GM10266 (cell line): Measurements from ENCODE around the gene FOLR2.

ENCODE experiments used
- DNase-seq: peaks from one replicate; pipeline ENCODE4 v3.0.0; 2012; ENCODE audit errors: extremely low spot score
- TF ChIP-seq, protein P1 (sequence below): IDR thresholded peaks from 2 replicates; pipeline ENCODE4 v1.5.1; 2012; ENCODE audit warnings: mild to moderate bottlenecking, low read depth; ENCODE audit not compliant: control insufficient read depth, insufficient read depth; ENCODE audit errors: missing control alignments

FOLR2 gene

GRCh38 chr11:72241291-72241781 lies 24.7 kb downstream of the FOLR2 start:
- no peak for DNase-seq
- TF ChIP-seq, protein P1, sequence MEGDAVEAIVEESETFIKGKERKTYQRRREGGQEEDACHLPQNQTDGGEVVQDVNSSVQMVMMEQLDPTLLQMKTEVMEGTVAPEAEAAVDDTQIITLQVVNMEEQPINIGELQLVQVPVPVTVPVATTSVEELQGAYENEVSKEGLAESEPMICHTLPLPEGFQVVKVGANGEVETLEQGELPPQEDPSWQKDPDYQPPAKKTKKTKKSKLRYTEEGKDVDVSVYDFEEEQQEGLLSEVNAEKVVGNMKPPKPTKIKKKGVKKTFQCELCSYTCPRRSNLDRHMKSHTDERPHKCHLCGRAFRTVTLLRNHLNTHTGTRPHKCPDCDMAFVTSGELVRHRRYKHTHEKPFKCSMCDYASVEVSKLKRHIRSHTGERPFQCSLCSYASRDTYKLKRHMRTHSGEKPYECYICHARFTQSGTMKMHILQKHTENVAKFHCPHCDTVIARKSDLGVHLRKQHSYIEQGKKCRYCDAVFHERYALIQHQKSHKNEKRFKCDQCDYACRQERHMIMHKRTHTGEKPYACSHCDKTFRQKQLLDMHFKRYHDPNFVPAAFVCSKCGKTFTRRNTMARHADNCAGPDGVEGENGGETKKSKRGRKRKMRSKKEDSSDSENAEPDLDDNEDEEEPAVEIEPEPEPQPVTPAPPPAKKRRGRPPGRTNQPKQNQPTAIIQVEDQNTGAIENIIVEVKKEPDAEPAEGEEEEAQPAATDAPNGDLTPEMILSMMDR: no peak

DNA sequence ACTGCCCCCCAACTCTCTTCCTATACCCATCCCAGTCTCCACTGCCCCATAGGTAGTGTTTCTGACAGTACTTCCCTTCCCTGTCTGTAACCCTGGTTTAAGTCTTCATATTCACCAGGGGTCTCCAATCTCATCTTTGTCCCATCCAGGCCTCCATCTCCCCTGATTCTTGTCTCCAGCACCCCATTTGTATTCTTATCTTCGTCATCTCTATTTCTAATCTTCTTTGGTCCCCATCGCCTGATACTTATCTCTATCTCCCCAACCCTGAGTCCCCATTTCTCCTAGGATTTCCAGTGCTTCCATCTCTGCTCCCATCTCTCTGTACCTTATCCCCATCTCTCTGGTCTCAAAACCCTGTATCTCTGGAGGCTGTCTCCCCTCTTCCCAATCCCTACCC lies 25.5 kb downstream of the FOLR2 start:
- TF ChIP-seq, protein P1: no peak
- DNase-seq: no peak

DNA sequence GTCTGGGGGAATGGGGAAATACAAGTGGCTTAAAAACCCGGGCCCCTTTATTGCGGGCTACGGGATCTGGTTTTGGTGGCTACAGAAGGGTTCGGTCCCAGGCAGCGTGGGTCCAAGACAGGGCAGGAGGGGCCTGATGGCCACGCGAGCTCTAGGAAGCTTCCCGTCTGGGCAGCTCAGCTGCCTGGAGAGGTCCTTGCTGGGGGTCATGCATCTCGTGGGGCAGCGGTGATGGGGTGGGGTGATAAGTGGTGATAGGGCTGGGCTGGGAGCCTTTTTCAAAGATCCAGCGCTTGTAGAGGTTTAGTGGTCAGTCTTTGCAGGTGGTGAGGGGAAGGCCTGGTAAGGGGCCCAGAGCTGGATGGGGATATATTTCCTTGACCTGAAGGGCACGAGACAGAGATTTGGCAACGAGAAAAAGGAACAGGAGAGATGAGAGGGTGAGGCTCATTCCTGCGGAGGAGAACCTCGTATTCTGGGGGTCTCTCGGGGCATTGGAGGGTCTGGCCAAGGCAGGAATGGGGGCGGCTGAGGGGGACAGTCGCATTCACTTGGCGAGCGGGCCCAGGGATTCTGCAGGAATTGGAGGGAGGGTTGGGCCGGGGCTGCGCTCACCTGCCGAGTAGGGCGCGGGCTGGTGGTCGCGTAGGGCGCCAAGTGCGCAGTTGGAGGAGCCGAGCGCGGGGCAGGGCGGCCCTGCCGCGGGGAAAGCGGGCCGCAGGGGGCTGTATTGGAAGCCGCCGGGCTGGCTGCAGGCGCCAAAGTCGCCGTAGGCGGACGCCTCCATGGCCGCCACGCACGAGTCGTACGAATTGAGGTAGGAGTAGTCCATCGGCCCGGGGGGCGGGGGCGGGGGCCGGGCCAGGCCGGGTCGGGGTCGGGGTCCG lies 26.8 kb downstream of the FOLR2 start:
- no peak for DNase-seq
- TF ChIP-seq, protein P1: no peak

GRCh38 chr11:72244060-72244360 lies 27.4 kb downstream of the FOLR2 start, which contains the start of gene PHOX2A:
PHOX2A (minus strand) TSS chr11:72244176; CDS start chr11:72244004, 172 bp downstream.
- TF ChIP-seq, protein P1: no peak
- no peak for DNase-seq

DNA sequence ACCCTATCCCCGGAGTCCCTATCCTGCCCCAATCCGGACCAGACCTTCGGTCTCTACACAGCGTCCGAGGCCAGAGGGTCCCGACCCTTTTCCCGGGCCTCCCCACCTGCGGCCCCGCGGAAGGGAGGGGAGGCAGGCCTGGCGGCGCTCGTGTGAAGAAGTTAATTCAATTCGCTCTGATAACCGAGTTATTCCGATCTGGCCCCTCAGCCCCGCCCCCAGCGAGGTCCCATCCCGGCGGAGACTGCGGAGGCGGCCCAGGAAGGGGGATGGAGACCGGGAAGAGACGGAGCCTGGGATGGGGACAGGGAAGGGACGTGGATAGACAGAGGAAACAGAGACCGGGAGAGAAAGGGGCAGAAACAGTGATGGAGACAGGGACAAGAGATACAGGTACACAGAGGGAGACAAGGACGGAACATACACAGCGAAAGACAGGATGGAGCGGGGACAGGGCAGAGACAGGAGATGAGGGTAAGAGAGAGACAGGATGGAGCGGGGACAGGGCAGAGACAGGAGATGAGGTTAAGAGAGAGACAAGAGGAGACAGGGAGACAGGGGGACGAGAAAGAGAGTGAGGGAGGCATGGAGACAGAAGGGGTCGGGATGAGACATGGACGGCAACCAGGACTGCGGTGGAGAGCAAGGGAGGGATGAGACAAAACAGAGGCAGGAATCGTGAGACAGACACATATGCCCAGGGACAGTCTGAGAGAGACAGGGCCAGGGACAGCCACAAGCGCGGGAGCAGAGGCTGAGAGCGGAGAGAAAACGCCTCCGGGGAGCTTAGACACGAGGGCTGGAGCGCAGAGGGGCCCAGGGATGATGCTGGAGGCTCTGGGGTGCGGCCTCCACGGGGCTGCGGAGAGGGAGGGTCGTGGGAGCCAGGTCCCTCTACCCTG lies 28.0 kb downstream of the FOLR2 start:
- no peak for DNase-seq
- TF ChIP-seq, protein P1: no peak

DNA sequence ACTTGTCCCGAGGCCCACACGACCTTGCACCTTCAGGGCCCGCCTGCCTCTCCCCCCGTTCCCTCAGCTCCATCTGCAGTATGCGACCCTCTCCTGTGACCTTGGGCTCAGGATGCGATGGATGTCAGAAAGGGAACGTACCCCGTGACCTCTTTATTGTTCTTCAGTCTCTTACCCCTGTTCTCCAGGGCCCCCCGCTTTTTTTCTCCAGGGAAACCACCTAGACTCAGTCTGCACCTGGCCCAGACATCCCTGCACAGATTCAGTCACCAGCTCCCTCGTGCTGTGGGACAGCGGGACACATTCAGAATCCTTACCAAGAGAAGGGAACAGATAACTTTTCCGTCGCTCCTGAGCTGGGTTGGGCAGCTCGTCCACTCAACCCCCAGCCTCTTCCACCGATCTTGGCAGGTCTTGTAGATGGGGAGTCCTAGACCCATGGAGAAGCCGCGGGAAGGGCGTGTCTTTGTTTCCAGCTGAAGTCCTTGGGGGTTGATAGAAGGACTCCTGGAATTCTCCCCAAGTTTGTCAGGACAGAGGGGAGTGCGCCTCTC lies 28.7 kb downstream of the FOLR2 start:
- TF ChIP-seq, protein P1: no peak
- no peak for DNase-seq

- TF ChIP-seq, protein P1: no peak
- DNase-seq: no peak
Observed at GRCh38 chr11:72247584-72247983, 31.0 kb downstream of the FOLR2 start.
